GM18907 (cell line): ENCODE measurements around the gene ANKRD55.
"Not testable (repeated sequence)": the region's sequence is repeated elsewhere in the genome, so short reads cannot be mapped to it uniquely, and the experiment has no call there.

Source experiments
- ATAC-seq: cut with Tn5 transposase; IDR thresholded peaks from one replicate; pipeline ENCODE4 v1.9.1; 2021; ENCODE audit warnings: mild to moderate bottlenecking, moderate library complexity; ENCODE audit not compliant: unreplicated experiment

The ANKRD55 gene

DNA sequence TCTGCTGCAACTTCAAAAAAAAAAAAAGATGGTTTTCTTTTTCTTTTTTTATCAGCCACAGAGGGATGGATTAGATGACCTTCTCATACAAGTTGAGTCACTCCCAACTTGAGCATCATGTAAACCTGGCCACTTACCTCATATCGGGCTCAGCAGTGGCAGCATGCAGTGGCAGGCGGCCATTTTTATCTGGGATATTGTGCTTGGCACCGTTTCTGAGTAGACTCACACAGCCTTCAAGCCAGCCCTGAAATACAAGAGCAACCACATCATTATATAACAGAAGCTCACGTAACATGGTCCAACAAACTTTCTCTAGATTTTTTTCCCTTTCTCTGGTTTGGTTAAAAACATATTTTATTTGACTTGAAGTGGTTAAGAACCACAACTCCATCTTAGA lies 62.6 kb downstream of the ANKRD55 start:
- no peak for ATAC-seq

GRCh38 chr5:56169949-56170348 lies 63.2 kb downstream of the ANKRD55 start:
- ATAC-seq, result no peak

GRCh38 chr5:56169281-56169680 lies 63.8 kb downstream of the ANKRD55 start:
- no peak for ATAC-seq

- ATAC-seq, result no peak
Observed at GRCh38 chr5:56168066-56168478, 65.1 kb downstream of the ANKRD55 start.

DNA sequence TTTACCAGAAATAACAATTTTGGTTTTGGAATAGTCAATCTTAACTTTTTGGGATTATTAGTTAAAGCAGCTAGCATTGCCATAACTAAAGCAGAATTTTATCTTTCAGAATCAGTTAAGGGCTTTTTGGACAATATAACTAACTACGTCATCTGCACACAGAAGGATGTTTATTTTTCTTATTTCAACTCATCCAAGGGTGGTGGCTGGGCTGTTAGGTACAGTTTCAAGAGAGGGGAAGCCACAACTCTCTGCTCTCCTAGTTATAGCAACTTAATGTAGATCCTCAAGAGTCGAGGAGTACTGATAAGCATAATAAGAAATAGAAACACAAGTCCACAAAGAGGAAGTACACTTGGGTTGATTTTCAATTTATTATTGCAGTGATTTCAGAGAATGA lies 65.6 kb downstream of the ANKRD55 start:
- no peak for ATAC-seq

DNA sequence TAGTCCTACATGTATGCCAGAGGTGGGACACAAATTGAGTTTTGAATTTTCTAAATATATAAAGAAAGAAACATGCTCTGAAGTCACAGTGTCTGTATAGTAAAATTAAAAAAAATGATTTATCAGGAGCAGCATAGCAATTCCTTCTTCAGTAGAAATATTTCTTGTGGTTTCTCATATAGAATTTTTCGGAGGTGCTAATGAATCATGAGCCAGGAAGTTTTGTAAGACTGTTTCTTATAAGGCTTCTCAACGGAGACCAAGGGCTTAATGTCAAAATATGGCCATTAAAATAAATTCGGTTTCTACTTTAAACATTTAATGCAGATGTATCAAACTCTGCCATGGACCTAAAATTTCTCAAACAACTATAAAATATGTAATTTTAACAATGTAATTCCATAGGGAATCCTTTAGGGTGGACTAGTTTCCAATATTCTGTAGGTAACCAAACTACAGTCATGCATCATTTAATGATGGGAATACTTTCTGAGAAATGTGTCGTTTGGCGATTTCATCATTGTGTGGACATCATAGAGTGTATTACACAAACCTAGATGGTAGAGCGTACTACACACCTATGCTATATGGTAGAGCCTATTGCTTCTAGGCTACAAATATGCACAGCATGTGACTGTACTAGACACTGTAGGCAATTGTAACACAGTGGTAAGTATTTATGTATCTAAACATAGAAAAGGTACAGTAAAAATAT lies 66.3 kb downstream of the ANKRD55 start:
- ATAC-seq, result no peak

- no peak for ATAC-seq
Observed at GRCh38 chr5:56164376-56164775, 68.8 kb downstream of the ANKRD55 start.

DNA sequence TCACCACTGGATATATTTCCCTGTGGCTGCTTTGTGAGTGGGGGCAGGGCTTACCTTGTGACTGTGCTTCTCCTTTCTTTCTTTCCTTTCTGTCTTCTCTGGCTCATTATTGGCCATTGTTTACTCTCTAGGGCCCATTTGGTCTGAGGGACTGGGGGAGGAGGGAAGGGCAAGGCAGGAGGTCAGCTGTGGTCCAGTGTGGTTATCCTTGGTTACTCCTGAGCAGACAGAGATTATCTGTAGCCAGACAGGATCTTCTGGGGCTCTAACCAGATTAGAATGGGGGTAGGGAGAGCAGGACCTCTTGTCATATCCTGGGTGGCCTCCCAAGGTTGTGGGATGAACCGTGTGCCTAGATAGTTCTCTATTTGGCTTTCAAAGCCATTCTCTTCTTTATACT lies 71.2 kb downstream of the ANKRD55 start:
- ATAC-seq, result no peak

- ATAC-seq, result no peak
Observed at GRCh38 chr5:56161439-56161823, 71.7 kb downstream of the ANKRD55 start.

DNA sequence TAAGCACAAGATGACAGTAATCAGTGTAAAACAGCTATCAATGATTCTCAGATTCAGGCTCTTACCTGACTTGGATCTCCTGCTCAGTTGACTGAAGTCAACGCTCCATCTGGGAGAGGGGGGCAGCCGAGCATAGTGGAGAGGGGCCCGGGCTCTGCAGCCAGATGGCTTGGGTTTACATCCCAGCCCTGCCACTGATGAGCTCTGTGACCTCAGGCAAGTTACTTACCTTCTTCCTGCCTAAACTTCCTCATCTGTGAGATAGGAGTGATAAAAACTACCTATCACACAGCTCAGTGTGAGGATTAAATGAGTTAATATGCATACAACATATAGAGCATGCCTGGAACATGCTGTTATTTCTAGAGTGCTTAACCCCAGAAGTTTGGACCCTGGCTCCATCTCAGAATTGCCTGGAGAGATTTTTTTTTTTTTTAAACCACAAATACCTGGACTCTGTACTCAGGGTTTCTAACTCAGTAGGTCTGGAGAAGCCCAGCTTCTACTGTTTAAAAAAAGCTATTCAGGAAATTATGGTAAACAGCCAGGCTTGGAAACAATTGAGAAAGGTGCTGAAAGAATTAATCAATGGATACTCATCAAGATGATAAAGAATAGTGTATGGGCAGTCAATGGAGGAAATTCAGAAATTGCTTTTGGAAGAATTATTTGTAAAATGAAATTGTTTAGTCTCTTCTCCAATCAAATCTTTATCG lies 72.2 kb downstream of the ANKRD55 start:
- no peak for ATAC-seq

GRCh38 chr5:56159521-56159947 lies 73.6 kb downstream of the ANKRD55 start:
- ATAC-seq, result no peak

GRCh38 chr5:56158331-56158960 lies 74.7 kb downstream of the ANKRD55 start:
- no peak for ATAC-seq

DNA sequence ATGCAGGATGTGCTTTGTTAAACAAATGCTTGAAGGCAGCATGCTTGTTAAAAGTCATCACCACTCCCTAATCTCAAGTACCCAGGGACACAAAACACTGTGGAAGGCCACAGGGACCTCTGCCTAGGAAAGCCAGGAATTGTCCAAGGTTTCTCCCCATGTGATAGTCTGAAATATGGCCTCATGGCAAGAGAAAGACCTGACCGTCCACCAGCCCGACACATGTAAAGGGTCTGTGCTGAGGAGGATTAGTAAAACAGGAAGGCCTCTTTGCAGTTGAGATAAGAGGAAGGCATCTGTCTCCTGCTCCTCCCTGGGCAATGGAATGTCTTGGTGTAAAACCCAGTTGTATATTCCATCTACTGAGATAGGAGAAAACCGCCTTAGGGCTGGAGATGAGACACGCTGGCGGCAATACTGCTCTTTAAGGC lies 75.9 kb downstream of the ANKRD55 start:
- not testable (repeated sequence) for ATAC-seq

DNA sequence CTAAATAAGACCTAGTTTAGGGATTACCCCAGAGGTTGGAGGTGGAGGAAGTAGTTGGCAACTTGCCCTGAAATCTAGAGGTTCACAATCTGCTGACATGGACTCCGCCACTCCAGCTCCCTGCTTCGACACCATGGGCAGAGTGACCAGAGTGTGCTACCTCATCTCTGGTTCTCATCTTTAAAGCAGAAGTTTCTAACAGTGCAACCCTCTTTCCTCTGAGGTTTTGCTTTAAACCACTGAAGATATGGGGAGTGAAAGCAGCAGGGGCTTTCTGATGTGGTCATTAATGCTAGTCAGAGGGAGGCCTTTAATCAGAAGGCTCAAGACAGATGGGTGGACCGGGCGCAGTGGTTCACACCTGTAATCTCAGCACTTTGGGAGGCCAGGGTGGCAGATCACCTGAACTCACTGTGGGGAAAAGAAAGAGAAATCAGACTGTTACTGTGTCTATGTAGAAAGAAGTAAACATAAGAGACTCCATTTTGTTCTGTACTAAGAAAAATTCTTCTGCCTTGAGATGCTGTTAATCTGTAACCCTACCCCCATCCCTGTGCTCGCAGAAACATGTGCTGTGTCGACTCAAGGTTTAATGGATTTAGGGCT lies 76.4 kb downstream of the ANKRD55 start:
- peak; percentile 72 for ATAC-seq

DNA sequence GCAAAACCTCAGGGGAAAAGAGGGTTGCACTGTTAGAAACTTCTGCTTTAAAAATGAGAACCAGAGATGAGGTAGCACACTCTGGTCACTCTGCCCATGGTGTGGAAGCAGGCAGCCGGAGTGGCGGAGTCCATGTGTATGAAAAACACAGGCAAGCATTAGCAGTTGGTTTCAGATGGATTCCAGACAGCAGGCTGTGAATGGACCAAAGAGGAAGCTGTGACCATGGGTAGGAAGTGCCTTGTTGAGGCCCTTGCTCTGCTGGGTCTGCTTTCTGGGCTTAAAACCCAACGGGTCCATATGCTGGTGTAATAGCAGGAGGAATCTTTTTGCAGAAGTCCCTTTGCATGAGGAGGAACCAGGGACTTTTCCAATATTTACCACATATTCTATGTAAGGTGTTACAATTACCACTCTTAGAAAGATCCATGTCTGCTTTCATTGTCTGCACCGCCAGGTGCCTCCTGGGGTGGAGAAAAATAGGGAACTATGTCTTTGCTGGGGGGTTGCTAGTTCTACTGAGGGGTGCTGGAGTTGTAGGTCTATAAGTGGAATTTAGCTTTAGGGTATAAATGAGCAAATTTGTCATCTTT lies 77.0 kb downstream of the ANKRD55 start:
- peak; percentile 23 for ATAC-seq

- peak; percentile 24 for ATAC-seq
Observed at GRCh38 chr5:56154732-56155484, 78.2 kb downstream of the ANKRD55 start.

DNA sequence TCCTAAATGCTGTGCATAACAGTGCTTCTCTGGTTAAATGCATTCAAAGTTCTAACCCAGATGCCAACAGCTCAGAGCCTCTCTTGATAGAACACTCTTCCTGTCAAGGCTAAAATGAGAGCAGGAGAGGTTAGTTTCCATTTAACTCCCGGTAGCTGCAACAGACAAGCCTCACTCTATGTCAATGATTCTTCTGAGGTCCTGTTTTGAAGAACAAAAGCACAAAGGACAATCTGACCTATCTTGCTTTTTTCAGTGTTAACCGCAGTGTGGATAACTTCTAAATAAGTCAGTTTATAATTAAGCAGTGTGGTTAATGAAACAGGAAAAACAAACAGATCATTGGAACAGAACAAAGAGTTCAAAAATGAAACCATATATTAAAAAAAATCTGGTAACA lies 80.7 kb downstream of the ANKRD55 start:
- ATAC-seq, result peak; percentile 42

- not testable (repeated sequence) for ATAC-seq
Observed at GRCh38 chr5:56150756-56151155, 82.4 kb downstream of the ANKRD55 start.

DNA sequence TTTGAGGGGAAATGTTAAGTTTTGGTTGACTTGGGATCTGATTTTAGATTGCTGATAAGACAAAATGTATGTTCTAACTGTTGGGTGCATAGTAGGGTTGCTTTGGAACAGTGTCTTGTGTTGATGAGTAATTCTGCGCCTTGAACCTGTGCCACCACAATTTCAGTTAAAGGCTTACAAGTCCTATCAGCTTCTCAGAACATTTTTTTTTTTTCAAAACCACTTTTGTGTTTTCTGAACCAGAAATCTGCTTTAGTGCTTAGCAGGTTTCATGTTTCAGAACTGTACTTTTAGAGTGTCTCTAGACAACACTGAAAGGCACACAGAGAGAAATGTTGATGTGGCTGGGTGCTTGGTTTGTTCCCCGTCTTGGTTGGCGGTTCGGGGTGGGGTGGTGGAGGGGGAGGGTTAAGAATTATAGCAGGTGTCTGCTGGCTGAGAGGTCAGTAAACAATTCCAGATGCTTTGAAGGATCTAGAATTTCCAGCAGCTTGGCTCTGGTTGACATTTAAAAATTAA lies 84.6 kb downstream of the ANKRD55 start:
- ATAC-seq, result peak; percentile 84

- no peak for ATAC-seq
Observed at GRCh38 chr5:56147659-56148230, 85.4 kb downstream of the ANKRD55 start.
